Endothelial cell of umbilical vein (primary cell): ENCODE data around the gene FARP1. TPM values are rescaled to one million over a fixed set of nuclear protein-coding genes. Genes with fewer than 3 reads are reported as not detected.

Experiments used
- BruUV-seq: library from RNA; stranded (reverse); fragments of 400-500 nt; replicated peaks from 2 replicates; lab custom pipeline; 2021; lab: Mats Ljungman, UMichigan
- CTCF ChIA-PET: fragments of 300-600, 350-600 bp; sonication (Branson Sonifier 250); formaldehyde crosslinking; loops from one replicate; lab custom pipeline; 2021; ENCODE audit warnings: antibody characterized with exemption, inconsistent platforms; lab: Charles Lee
- POLR2A ChIA-PET: fragments of 300-600, 350-600 bp; sonication (Branson Sonifier 250); formaldehyde crosslinking; loops from one replicate; lab custom pipeline; 2021; ENCODE audit warnings: antibody characterized with exemption, inconsistent platforms; lab: Charles Lee
- DNase-seq: peaks from one replicate; pipeline ENCODE4 v3.0.0-alpha.2; 2011; ENCODE audit warnings: low read depth, low spot score
- FAIRE-seq: peaks from 2 replicates; lab custom pipeline; 2011; peaks lifted over from hg19 to GRCh38; lab: Jason Lieb, UNC
- H2AFZ ChIP-seq: 2 replicates; pipeline ENCODE4 v1.6.0; 2012; ENCODE audit warnings: low read depth, low read length, control low read depth, inconsistent platforms
- H3K27ac ChIP-seq: 2 replicates; pipeline ENCODE4 v1.5.1; 2011; ENCODE audit warnings: low read depth, mild to moderate bottlenecking, control low read depth, low read length, moderate library complexity; ENCODE audit not compliant: insufficient read depth
- H3K27me3 ChIP-seq, 2 experiments: 2 replicates each; pipeline versions ENCODE4 v1.6.0 to v1.6.1; 2011; ENCODE audit warnings: low read length in 2 of 2, mixed read lengths in 1 of 2; ENCODE audit not compliant: control insufficient read depth in 2 of 2, insufficient read depth in 2 of 2
- H3K36me3 ChIP-seq, 2 experiments: 2 replicates in 1 of 2; 3 replicates in 1 of 2; pipeline ENCODE4 v1.5.1; 2011; ENCODE audit warnings: low read length in 2 of 2, mild to moderate bottlenecking in 1 of 2, moderate library complexity in 1 of 2; ENCODE audit not compliant: control insufficient read depth in 2 of 2, insufficient read depth in 2 of 2; ENCODE audit errors: extremely low read depth in 1 of 2
- H3K4me1 ChIP-seq: 3 replicates; pipeline ENCODE4 v1.5.1; 2011; ENCODE audit warnings: mild to moderate bottlenecking, low read length; ENCODE audit not compliant: control insufficient read depth, insufficient read depth; ENCODE audit errors: extremely low read depth
- H3K4me2 ChIP-seq: 2 replicates; pipeline ENCODE4 v1.6.1; 2011; ENCODE audit warnings: low read length, control low read depth, mixed read lengths; ENCODE audit not compliant: insufficient read depth
- H3K4me3 ChIP-seq, 3 experiments: fragments of 200-600 bp in 1 of 3; sonication (generic), shearing (Covaris generic) in 1 of 3; replicated peaks in 1 of 3; 2 replicates each; pipeline ENCODE4 v1.5.1; 2011 to 2016; ENCODE audit warnings: control low read depth in 3 of 3, low read length in 3 of 3, mild to moderate bottlenecking in 2 of 3, inconsistent platforms in 1 of 3, low read depth in 1 of 3, moderate library complexity in 1 of 3; ENCODE audit not compliant: insufficient read depth in 1 of 3
- H3K79me2 ChIP-seq: 2 replicates; pipeline ENCODE4 v1.6.0; 2012; ENCODE audit warnings: low read length, inconsistent platforms; ENCODE audit not compliant: control insufficient read depth, insufficient read depth
- H3K9ac ChIP-seq: replicated peaks from 2 replicates; pipeline ENCODE3; 2011; ENCODE audit warnings: low read length, control low read depth; ENCODE audit not compliant: insufficient read depth; ENCODE audit errors: extremely low read depth
- H3K9me1 ChIP-seq: replicated peaks from 3 replicates; pipeline ENCODE4 v1.6.0; 2011; ENCODE audit warnings: mild to moderate bottlenecking, low read length; ENCODE audit not compliant: control insufficient read depth, insufficient read depth; ENCODE audit errors: extremely low read depth
- H3K9me3 ChIP-seq: replicated peaks from 2 replicates; pipeline ENCODE4 v1.5.1; 2012; ENCODE audit warnings: low read length, inconsistent platforms; ENCODE audit not compliant: control insufficient read depth, insufficient read depth
- H4K20me1 ChIP-seq: replicated peaks from 2 replicates; pipeline ENCODE3; 2011; ENCODE audit warnings: mild to moderate bottlenecking, low read length; ENCODE audit not compliant: control insufficient read depth, insufficient read depth; ENCODE audit errors: extremely low read depth
- CTCF ChIP-seq, 2 donors: IDR thresholded peaks; 1 replicate in 1 of 2; 2 replicates in 1 of 2; pipeline ENCODE4 v1.5.1; 2011; ENCODE audit warnings: low read length in 2 of 2, mild to moderate bottlenecking in 2 of 2, moderate library complexity in 2 of 2, control low read depth in 1 of 2, inconsistent platforms in 1 of 2, low read depth in 1 of 2; ENCODE audit not compliant: insufficient read depth in 1 of 2; ENCODE audit errors: extremely low read depth in 1 of 2
- EZH2 ChIP-seq: IDR thresholded peaks from 2 replicates; pipeline ENCODE4 v1.6.1; 2012; ENCODE audit warnings: borderline replicate concordance, low read depth, mild to moderate bottlenecking, moderate library complexity, low read length, inconsistent platforms; ENCODE audit not compliant: severe bottlenecking
- GATA2 ChIP-seq: IDR thresholded peaks from 2 replicates; pipeline ENCODE4 v1.7.0; 2011; ENCODE audit warnings: low read depth, mild to moderate bottlenecking, moderate library complexity, mixed read lengths, low read length; ENCODE audit not compliant: insufficient read length, insufficient read depth
- JUN ChIP-seq: IDR thresholded peaks from 2 replicates; pipeline ENCODE4 v1.6.1; 2011; ENCODE audit warnings: borderline replicate concordance, low read depth; ENCODE audit not compliant: insufficient read length, insufficient read depth
- MAX ChIP-seq: IDR thresholded peaks from 2 replicates; pipeline ENCODE4 v1.6.1; 2011; ENCODE audit not compliant: insufficient read depth, insufficient read length
- MYC ChIP-seq: IDR thresholded peaks from one replicate; pipeline ENCODE4 v1.6.1; 2011; ENCODE audit warnings: mild to moderate bottlenecking, low read depth, low read length
- POLR2A ChIP-seq: IDR thresholded peaks from 2 replicates; pipeline ENCODE4 v1.6.1; 2012; ENCODE audit warnings: low read depth, mild to moderate bottlenecking, control low read depth, low read length
- POLR2AphosphoS5 ChIP-seq: IDR thresholded peaks from 2 replicates; pipeline ENCODE4 v1.6.1; 2012; ENCODE audit warnings: low read depth, mild to moderate bottlenecking, control low read depth, low read length, moderate library complexity; ENCODE audit not compliant: insufficient read depth
- dilution Hi-C: fragments of 300-500 bp; cut with MboI; formaldehyde crosslinking; loops from one replicate; pipeline ENCODE4 v1.15.0; 2019; ENCODE audit warnings: low sequenced_read_pairs; ENCODE audit not compliant: extremely low pct_ligation_motif_present
- intact Hi-C: fragments of 100-400 bp; cut with micrococcal nuclease; formaldehyde crosslinking; loops from one replicate; pipeline ENCODE4 v1.10.0; 2022
- polyA plus RNA-seq, 4 experiments: library from polyadenylated mRNA; depleted of rRNA in 3 of 4; stranded (reverse) in 3 of 4; unstranded in 1 of 4; fragments of >200 nt; gene quantifications; 2 replicates each; pipeline versions ENCODE4 v1.2.1 to v1.2.3, GENCODE V29; 2011 to 2012; ENCODE audit warnings: missing spikeins in 1 of 4
- total RNA-seq: library from RNA; stranded (reverse); gene quantifications from 2 replicates; pipeline ENCODE4 v1.2.3, GENCODE V29; 2021

Gene FARP1
- total and polyA plus RNA-seq, 2 donors (not counting 3 experiments of a cell fraction or from before 2014, with no cell fraction given), result 19.0 to 77.7 TPM

DNA sequence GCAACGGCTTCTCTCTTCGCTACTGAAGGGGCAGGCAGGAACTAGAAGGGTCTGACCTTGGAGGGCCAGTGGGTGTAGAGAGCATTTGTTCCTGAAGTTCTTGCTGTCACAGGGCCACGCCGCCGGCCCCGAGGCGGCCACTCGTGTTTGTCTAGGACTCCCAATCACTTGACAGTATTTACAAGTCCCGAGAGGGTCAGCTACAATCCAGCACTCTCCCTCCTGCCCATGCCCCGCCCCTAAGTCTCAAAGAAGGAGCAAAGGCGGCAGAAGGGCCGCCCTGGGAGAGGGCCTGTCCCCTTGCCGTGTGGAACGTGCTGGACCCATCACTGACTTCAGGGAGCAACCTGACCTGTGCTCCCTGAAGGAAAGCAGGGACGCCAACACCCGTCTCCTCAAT is 315.5 kb downstream of the FARP1 start:
- ChIA-PET CTCF (interaction anchor here (4.9 kb wide), 1 partner anchor 8 kb away, joined by 25 read pairs; no protein-coding TSS in a partner anchor), POLR2A (no interaction called here)
- H3K4me1 ChIP-seq, result no peaks in the 10 kb centered on the region
- peaks cover 7 to 55% of the 10 kb centered on the region in 2 experiments for H3K36me3 ChIP-seq
- H3K9ac ChIP-seq, result no peak overlapping the region
- no peaks in the 10 kb centered on the region for H3K27me3 ChIP-seq
- FAIRE-seq, result no peak
- no peak for TF ChIP-seq POLR2AphosphoS5
- TF ChIP-seq GATA2, result no peak
- no peak for TF ChIP-seq MAX
- TF ChIP-seq MYC, result no peak
- no peak for TF ChIP-seq CTCF (IDR thresholded peaks at IDR 0.05; ENCODE audit: extremely low read depth in 1 of 2, insufficient read depth in 1 of 2, low read depth in 1 of 2, low read length in 2 of 2)
- no peak for TF ChIP-seq EZH2
- no peak for TF ChIP-seq JUN
- no peak for TF ChIP-seq POLR2A
- no peaks in the 10 kb centered on the region for H4K20me1 ChIP-seq
- intact Hi-C loops (no loop called here), dilution Hi-C loops (no loop called here)
- H2AFZ ChIP-seq, result no peak overlapping the region
- no peaks in the 10 kb centered on the region for H3K9me1 ChIP-seq
- no TSS peak for BruUV-seq
- H3K27ac ChIP-seq, result no peak overlapping the region
- H3K79me2 ChIP-seq, result peaks cover 10% of the 10 kb centered on the region
- H3K4me3 ChIP-seq, result no peak overlapping the region
- H3K9me3 ChIP-seq, result no peaks in the 10 kb centered on the region
- DNase-seq, result no peak
- H3K4me2 ChIP-seq, result no peak overlapping the region
